ENCODE data around the gene L3MBTL4. TPM values are rescaled to one million over a fixed set of nuclear protein-coding genes. Genes with fewer than 3 reads are reported as not detected.

The L3MBTL4 gene
- total RNA-seq, 1 donor from 2014 or later: not detected

GRCh38 chr18:5977022-5977421 is 437.7 kb downstream of the L3MBTL4 start:
- no peak overlapping the region for H3K4me3 ChIP-seq
- H3K27ac ChIP-seq: no peak overlapping the region
- no peak for TF ChIP-seq CTCF (IDR thresholded peaks at IDR 0.05)
- intact Hi-C loops (cut with DNase I): no loop called here
- no peaks in the 10 kb centered on the region for H3K36me3 ChIP-seq
- DNase-seq (ENCODE audit: low spot score in 2 of 2): no peak
- H3K27me3 ChIP-seq: no peaks in the 10 kb centered on the region
- no peaks in the 10 kb centered on the region for H3K9me3 ChIP-seq
- no peaks in the 10 kb centered on the region for H3K4me1 ChIP-seq

DNA sequence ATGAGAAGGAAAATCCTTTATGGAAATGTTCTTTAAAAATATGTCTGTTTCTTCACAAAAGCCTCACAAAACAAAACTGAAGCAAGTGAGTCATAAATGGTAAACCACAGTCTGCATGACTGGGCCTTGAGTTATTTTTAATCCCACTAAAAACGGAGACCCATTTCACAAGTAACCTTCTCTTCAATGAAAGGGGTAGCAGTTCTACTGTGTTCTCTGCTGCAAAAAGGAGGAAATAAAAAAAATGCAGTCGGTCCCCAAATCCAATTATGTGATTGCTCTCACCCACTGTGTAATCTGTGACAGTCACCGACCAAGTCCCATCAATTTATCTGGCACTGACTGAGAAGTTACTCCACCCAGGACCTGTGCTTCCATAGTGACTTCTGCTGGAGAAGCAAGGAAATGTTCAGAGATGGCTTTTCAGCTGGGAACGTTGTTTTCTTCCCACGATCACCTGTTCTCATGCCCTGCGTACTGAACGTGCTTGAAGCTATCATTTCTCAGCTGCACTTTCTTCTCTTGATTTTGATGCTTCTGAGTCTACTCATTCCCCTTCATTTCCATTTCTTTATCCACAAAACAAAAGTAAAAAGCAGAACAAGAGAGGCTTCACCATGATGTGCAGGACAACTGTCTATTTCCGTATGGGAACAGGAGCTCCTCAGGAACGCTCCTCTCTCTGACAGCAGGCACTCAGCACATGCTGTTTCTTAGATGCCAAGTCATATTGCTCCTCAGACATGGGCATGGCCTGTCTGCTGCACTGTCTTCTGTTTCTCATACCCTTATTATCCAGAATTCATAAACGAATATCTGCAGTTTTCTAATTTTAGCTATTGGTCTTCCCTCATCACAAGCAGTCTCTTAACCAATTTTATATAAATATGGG is 439.4 kb downstream of the L3MBTL4 start:
- Histone ChIP-seq H3K36me3 (no peaks in the 10 kb centered on the region), H3K27ac (no peak overlapping the region), H3K9me3 (no peaks in the 10 kb centered on the region), H3K4me3 (no peak overlapping the region), H3K4me1 (no peaks in the 10 kb centered on the region), H3K27me3 (no peaks in the 10 kb centered on the region)
- intact Hi-C loops (cut with DNase I): no loop called here
- DNase-seq (ENCODE audit: low spot score in 2 of 2): no peak
- TF ChIP-seq CTCF (IDR thresholded peaks at IDR 0.05): no peak

- Histone ChIP-seq H3K4me3 (no peak overlapping the region), H3K4me1 (no peaks in the 10 kb centered on the region), H3K27me3 (no peaks in the 10 kb centered on the region), H3K9me3 (no peaks in the 10 kb centered on the region), H3K36me3 (no peaks in the 10 kb centered on the region), H3K27ac (no peak overlapping the region)
- no peak for DNase-seq (ENCODE audit: low spot score in 2 of 2)
- no peak for TF ChIP-seq CTCF (IDR thresholded peaks at IDR 0.05)
- intact Hi-C loops (cut with DNase I): no loop called here
These were observed 440.0 kb downstream of the L3MBTL4 start for GRCh38 chr18:5974696-5975095.

DNA sequence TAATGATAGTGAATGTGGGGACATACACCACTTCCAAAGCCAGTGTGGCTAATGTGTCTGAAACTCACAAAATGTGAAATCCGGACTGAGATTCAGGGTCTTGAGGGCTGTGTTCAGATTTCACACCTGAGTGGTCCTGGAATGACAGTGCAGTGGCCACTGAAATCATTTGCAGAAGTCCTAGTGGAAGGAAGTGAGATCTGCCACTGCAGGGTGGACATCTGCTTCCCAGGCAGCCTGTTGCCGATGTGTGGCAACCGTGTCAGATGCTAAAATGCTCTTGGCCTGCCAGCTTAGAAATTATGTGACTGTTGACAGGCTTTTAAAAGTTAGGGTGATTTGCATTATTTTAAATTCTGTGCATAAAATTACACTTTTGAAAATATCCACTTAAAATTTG is 441.6 kb downstream of the L3MBTL4 start:
- intact Hi-C loops (cut with DNase I): no loop called here
- H3K36me3 ChIP-seq: no peaks in the 10 kb centered on the region
- H3K27me3 ChIP-seq: no peaks in the 10 kb centered on the region

GRCh38 chr18:5972298-5972697 is 442.4 kb downstream of the L3MBTL4 start:
- DNase-seq (ENCODE audit: low spot score in 2 of 2): no peak
- intact Hi-C loops (cut with DNase I): no loop called here
- no peak for TF ChIP-seq CTCF (IDR thresholded peaks at IDR 0.05)
- Histone ChIP-seq H3K4me3 (no peak overlapping the region), H3K27me3 (no peaks in the 10 kb centered on the region), H3K4me1 (no peaks in the 10 kb centered on the region), H3K36me3 (no peaks in the 10 kb centered on the region), H3K27ac (no peak overlapping the region), H3K9me3 (no peaks in the 10 kb centered on the region)

More for the DNA sequence above, 441.6 kb downstream of the L3MBTL4 start:
- Histone ChIP-seq H3K4me3 (no peak overlapping the region), H3K4me1 (no peaks in the 10 kb centered on the region), H3K9me3 (no peaks in the 10 kb centered on the region), H3K27ac (no peak overlapping the region)
- TF ChIP-seq CTCF (IDR thresholded peaks at IDR 0.05): no peak
- no peak for DNase-seq (ENCODE audit: low spot score in 2 of 2)

Data from ascending aorta (tissue), 2 donors.